Natural killer cell (primary cell): Measurements from ENCODE around the gene GPR55. TPM values are rescaled to one million over a fixed set of nuclear protein-coding genes. Genes with fewer than 3 reads are reported as not detected.

ENCODE experiments used
- ATAC-seq, 3 donors: fragments of 150-1000 bp in 2 of 3; fragments of 200-7000 bp in 1 of 3; cut with Tn5 transposase; 1 replicate in 1 of 3; 2 replicates in 2 of 3; pipeline ENCODE4 v1.10.0; 2021; ENCODE audit warnings: mild to moderate bottlenecking in 2 of 3, moderate library complexity in 2 of 3
- DNase-seq, 2 donors: peaks; one replicate each; pipeline versions ENCODE4 v3.0.0 to v3.0.0-alpha.2; 2013 to 2021; ENCODE audit warnings: mixed read lengths in 1 of 2
- H3K27ac ChIP-seq: one replicate; pipeline ENCODE4 v1.5.1; 2013; ENCODE audit warnings: mild to moderate bottlenecking, low read length
- H3K27me3 ChIP-seq: one replicate; pipeline ENCODE4 v1.6.1; 2013; ENCODE audit warnings: low read length; ENCODE audit not compliant: control insufficient read depth, insufficient read depth
- H3K36me3 ChIP-seq: one replicate; pipeline ENCODE4 v1.6.1; 2013; ENCODE audit warnings: low read length; ENCODE audit not compliant: control insufficient read depth, insufficient read depth
- H3K4me1 ChIP-seq: one replicate; pipeline ENCODE4 v1.6.1; 2013; ENCODE audit warnings: low read length; ENCODE audit not compliant: control insufficient read depth, insufficient read depth
- H3K4me3 ChIP-seq: one replicate; pipeline ENCODE4 v1.5.1; 2013; ENCODE audit warnings: low read length
- H3K9me3 ChIP-seq: one replicate; pipeline ENCODE4 v1.6.1; 2013; ENCODE audit warnings: low read length; ENCODE audit not compliant: control insufficient read depth, insufficient read depth
- H3K27ac Mint-ChIP-seq, 2 donors: one replicate each; pipeline ENCODE4 v1.8.0; 2022; ENCODE audit warnings: mild to moderate bottlenecking in 2 of 2, mixed read lengths in 2 of 2, moderate library complexity in 1 of 2
- H3K27me3 Mint-ChIP-seq, 2 donors: one replicate each; pipeline ENCODE4 v1.8.0; 2022; ENCODE audit warnings: low read depth in 2 of 2, mixed read lengths in 2 of 2
- H3K36me3 Mint-ChIP-seq: one replicate; pipeline ENCODE4 v1.8.0; 2022; ENCODE audit warnings: mixed read lengths
- H3K4me1 Mint-ChIP-seq, 2 donors: one replicate each; pipeline ENCODE4 v1.8.0; 2022; ENCODE audit warnings: mixed read lengths in 2 of 2
- H3K4me3 Mint-ChIP-seq: one replicate; pipeline ENCODE4 v1.8.0; 2022; ENCODE audit warnings: mild to moderate bottlenecking, moderate library complexity, mixed read lengths
- H3K9me3 Mint-ChIP-seq, 2 donors: one replicate each; pipeline ENCODE4 v1.8.0; 2022; ENCODE audit warnings: mixed read lengths in 2 of 2
- WGBS: methylation state at CpG from one replicate; pipeline ENCODE4 v1.1.7; 2013; ENCODE audit warnings: missing lambda C conversion rate; ENCODE audit not compliant: insufficient coverage; 5-methylcytosine and 5-hydroxymethylcytosine counted together
- intact Hi-C: fragments of 100-400 bp; cut with micrococcal nuclease; formaldehyde crosslinking; loops from one replicate; pipeline ENCODE4 v1.14.2; 2022
- total RNA-seq, 4 donors: library from RNA; stranded (reverse); fragments of 120-200 nt in 1 of 4; gene quantifications; one replicate each; pipeline versions ENCODE4 v1.2.3 to v1.2.4, GENCODE V29; 2013 to 2022
- TF ChIP-seq, protein P1 (sequence below): fragments of 200-600 bp; IDR thresholded peaks from one replicate; pipeline ENCODE4 v1.8.0; 2022; ENCODE audit warnings: antibody characterized with exemption

Gene GPR55
- total RNA-seq, 3 donors from 2014 or later (not counting 1 experiment from before 2014, with no cell fraction given), result 0.09 to 1.1 (median 0.40) TPM

DNA sequence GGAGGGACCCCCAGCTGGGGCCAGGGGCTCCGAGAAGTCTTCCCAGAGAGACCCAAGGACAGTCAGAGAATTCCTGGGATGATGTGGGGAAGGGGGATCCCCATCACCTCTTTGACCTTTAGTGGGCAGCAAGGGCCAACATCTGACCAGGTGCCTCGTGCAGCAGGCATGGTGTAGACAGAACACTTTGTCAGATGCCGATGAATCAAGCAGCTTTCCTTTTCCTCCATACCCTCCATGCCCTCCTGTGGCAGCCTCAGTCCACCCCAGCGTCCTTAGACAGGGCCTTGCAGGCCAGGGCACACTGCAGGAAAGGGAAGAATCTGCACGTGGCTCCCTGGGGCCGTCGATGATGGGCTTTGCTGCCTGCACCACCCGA lies 26.3 kb downstream of the GPR55 start:
- TF ChIP-seq, protein P1, sequence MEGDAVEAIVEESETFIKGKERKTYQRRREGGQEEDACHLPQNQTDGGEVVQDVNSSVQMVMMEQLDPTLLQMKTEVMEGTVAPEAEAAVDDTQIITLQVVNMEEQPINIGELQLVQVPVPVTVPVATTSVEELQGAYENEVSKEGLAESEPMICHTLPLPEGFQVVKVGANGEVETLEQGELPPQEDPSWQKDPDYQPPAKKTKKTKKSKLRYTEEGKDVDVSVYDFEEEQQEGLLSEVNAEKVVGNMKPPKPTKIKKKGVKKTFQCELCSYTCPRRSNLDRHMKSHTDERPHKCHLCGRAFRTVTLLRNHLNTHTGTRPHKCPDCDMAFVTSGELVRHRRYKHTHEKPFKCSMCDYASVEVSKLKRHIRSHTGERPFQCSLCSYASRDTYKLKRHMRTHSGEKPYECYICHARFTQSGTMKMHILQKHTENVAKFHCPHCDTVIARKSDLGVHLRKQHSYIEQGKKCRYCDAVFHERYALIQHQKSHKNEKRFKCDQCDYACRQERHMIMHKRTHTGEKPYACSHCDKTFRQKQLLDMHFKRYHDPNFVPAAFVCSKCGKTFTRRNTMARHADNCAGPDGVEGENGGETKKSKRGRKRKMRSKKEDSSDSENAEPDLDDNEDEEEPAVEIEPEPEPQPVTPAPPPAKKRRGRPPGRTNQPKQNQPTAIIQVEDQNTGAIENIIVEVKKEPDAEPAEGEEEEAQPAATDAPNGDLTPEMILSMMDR, result no peak
- H3K4me1 Mint-ChIP-seq, result peaks cover 9 to 18% of the 10 kb centered on the region in 2 donors
- Histone ChIP-seq H3K9me3 (no peaks in the 10 kb centered on the region), H3K4me1 (peaks cover 31% of the 10 kb centered on the region), H3K36me3 (no peaks in the 10 kb centered on the region), H3K27me3 (peaks cover 11% of the 10 kb centered on the region), H3K27ac (no peak overlapping the region), H3K4me3 (no peak overlapping the region)
- no peak for ATAC-seq
- intact Hi-C loops, result no loop called here
- no peak overlapping the region for H3K4me3 Mint-ChIP-seq
- no peaks in the 10 kb centered on the region for H3K9me3 Mint-ChIP-seq
- peaks cover 73 to 87% of the 10 kb centered on the region in 2 donors for H3K27me3 Mint-ChIP-seq
- DNase-seq, result peak in 1 of 2 donors; percentile 4
- 82% methylated on average over 8 of the region's 8 CpGs for WGBS
- H3K27ac Mint-ChIP-seq, result no peak overlapping the region
- no peaks in the 10 kb centered on the region for H3K36me3 Mint-ChIP-seq

DNA sequence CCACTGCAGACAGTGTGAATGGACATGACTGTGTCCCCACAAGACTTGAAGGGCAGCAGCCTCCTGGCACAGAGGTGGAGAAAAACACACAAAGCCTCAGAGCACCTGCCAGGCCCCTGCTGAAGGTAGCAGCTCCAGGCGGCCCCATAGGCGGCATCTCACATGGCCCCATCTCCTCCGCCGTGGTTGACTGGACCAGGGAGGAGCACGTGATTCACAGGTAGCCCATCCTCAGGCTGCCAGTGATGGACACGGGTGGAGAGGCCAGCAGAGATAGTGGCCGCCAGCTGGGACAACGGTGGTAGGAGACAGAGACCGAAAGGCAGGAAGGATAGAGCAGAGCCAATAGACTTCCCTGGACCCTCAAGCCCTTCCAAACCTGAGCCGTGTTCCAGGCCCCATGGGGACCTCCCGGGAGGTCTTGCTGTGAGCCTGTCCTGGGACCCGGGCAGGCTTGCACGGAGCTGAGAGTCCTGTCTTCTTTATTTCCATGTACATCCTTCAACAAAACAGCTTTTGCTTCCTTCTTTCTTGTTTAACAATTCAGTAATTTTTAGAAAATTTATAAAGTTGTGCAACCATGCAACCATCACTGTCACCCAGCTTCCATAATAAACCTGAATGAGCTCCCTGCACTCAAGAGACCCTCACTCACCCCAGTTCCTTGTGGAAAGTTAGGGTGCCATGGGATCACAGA lies 26.9 kb downstream of the GPR55 start:
- Mint-ChIP-seq H3K4me1 (peaks cover 9 to 20% of the 10 kb centered on the region in 2 donors), H3K27ac (no peak overlapping the region), H3K4me3 (no peak overlapping the region), H3K36me3 (no peaks in the 10 kb centered on the region), H3K27me3 (peaks cover 71 to 86% of the 10 kb centered on the region in 2 donors), H3K9me3 (no peaks in the 10 kb centered on the region)
- peaks cover 11% of the 10 kb centered on the region for H3K27me3 ChIP-seq
- intact Hi-C loops, result no loop called here
- H3K27ac ChIP-seq, result no peak overlapping the region
- H3K4me1 ChIP-seq, result peaks cover 37% of the 10 kb centered on the region
- TF ChIP-seq, protein P1, result no peak
- H3K4me3 ChIP-seq, result no peak overlapping the region
- DNase-seq (peak in 1 of 2 donors; percentile 7), ATAC-seq (no peak)
- 95% methylated on average over 13 of the region's 13 CpGs for WGBS
- H3K9me3 ChIP-seq, result no peaks in the 10 kb centered on the region
- H3K36me3 ChIP-seq, result no peaks in the 10 kb centered on the region

DNA sequence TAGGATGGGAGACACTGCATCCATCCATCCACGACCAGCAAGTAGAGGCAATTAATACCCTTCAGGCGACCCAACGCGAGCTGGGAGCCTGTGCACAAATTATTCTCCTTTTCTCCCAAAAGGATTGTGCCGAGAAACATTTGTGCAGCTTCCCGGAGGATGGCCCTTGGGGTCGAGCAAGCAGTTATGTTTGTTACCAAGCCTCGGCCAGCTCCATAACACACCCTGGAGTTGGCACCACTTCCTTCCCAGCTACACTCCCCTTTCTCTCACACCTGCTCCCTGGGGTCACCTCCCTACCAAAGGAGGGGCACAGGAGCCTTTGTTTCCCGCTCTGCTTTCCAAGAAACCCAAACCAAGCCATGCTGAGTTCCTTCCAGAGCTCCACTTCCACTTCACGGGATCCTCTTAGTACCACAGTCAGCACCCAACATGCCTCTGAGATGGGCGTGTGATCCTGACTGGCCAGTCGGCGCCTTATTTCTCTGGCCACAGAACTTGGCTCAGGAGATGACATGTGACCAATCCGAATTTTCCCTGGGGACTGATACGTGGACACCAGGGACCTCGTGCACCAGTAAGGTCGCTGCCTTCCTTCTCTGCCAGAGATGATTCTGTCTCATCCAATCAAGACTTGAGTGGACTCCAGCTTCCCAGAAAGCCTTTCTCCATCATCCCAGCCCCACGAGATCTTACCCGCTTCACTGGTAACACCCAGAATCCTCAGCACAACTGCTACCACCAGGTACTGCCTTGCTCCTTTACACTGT lies 28.5 kb downstream of the GPR55 start:
- no peak overlapping the region for H3K27ac Mint-ChIP-seq
- no peak for ATAC-seq

More for the DNA sequence above, 28.5 kb downstream of the GPR55 start:
- peaks cover 11% of the 10 kb centered on the region for H3K27me3 ChIP-seq
- H3K9me3 Mint-ChIP-seq, result no peaks in the 10 kb centered on the region
- H3K4me3 Mint-ChIP-seq, result no peak overlapping the region
- WGBS, result 90% methylated on average over 19 of the region's 19 CpGs
- H3K4me1 Mint-ChIP-seq, result peaks cover 9 to 25% of the 10 kb centered on the region in 2 donors
- peaks cover 73 to 86% of the 10 kb centered on the region in 2 donors for H3K27me3 Mint-ChIP-seq
- DNase-seq, result no peak
- no peaks in the 10 kb centered on the region for H3K9me3 ChIP-seq
- no peaks in the 10 kb centered on the region for H3K36me3 Mint-ChIP-seq
- TF ChIP-seq, protein P1, result no peak
- H3K36me3 ChIP-seq, result no peaks in the 10 kb centered on the region
- intact Hi-C loops, result no loop called here
- H3K4me3 ChIP-seq, result no peak overlapping the region
- H3K4me1 ChIP-seq, result peaks cover 37% of the 10 kb centered on the region
- no peak overlapping the region for H3K27ac ChIP-seq
